HCT116 (cell line): ENCODE results near the gene CNTF. TPM values are rescaled to one million over a fixed set of nuclear protein-coding genes. Genes with fewer than 3 reads are reported as not detected.

ENCODE experiments used
- ATAC-seq: fragments of 200-7000 bp; cut with Tn5 transposase; 2 replicates; pipeline ENCODE4 v1.9.1; 2020; ENCODE audit warnings: mild to moderate bottlenecking, moderate library complexity
- BruUV-seq: library from RNA; stranded (reverse); fragments of 400-500 nt; replicated peaks from 2 replicates; lab custom pipeline; 2021; lab: Mats Ljungman, UMichigan
- CTCF ChIA-PET: fragments of 300-600 bp; sonication (Branson Sonifier 250); formaldehyde crosslinking; loops from one replicate; lab custom pipeline; 2021; ENCODE audit warnings: antibody characterized with exemption; lab: Charles Lee
- POLR2A ChIA-PET: fragments of 300-600, 350-600 bp; sonication (Branson Sonifier 250); formaldehyde crosslinking; loops from one replicate; lab custom pipeline; 2021; ENCODE audit warnings: antibody characterized with exemption; lab: Charles Lee
- RAD21 ChIA-PET, 2 experiments: fragments of 300-600 bp; sonication (Branson Sonifier 250); formaldehyde crosslinking; loops; one replicate each; lab custom pipeline; 2023; ENCODE audit warnings: low total read pairs in 2 of 2; ENCODE audit not compliant: uncharacterized antibody in 2 of 2, unreplicated experiment in 2 of 2, low non-redundant PET in 1 of 2; lab: Charles Lee
- DNase-seq: peaks from one replicate; pipeline ENCODE4 v3.0.0-alpha.2; 2010; ENCODE audit warnings: low read depth, low spot score
- H2AFZ ChIP-seq: fragments of 200-600 bp; shearing (Covaris generic), sonication (generic); 2 replicates; pipeline ENCODE4 v1.6.1; 2017; ENCODE audit warnings: low read depth, mixed run types, mixed read lengths, antibody characterized with exemption, low read length; ENCODE audit not compliant: poor library complexity, severe bottlenecking
- H3K27ac ChIP-seq: 2 replicates; pipeline ENCODE4 v1.5.1; 2012; ENCODE audit warnings: low read depth, low read length
- H3K27me3 ChIP-seq: fragments of 200-600 bp; sonication (generic); 2 replicates; pipeline ENCODE4 v1.6.1; 2016; ENCODE audit warnings: mixed run types, low read length, mixed read lengths; ENCODE audit not compliant: insufficient read depth
- H3K36me3 ChIP-seq, 2 experiments: fragments of 200-500 bp in 1 of 2; fragments of 200-600 bp in 1 of 2; sonication (Bioruptor generic) in 1 of 2; sonication (generic) in 1 of 2; 2 replicates each; pipeline versions ENCODE4 v1.5.1 to v1.6.1; 2014 to 2016; ENCODE audit warnings: low read length in 2 of 2, inconsistent platforms in 1 of 2, mixed read lengths in 1 of 2, mixed run types in 1 of 2; ENCODE audit not compliant: insufficient read depth in 2 of 2, control insufficient read depth in 1 of 2
- H3K4me1 ChIP-seq, 2 experiments: fragments of 200-600 bp in 1 of 2; sonication (generic) in 1 of 2; 2 replicates each; pipeline versions ENCODE4 v1.5.1 to v1.6.1; 2012 to 2017; ENCODE audit warnings: low read length in 2 of 2, inconsistent platforms in 1 of 2, mild to moderate bottlenecking in 1 of 2, mixed read lengths in 1 of 2, mixed run types in 1 of 2, moderate library complexity in 1 of 2; ENCODE audit not compliant: insufficient read depth in 2 of 2, control insufficient read depth in 1 of 2
- H3K4me2 ChIP-seq: fragments of 200-600 bp; sonication (generic); 2 replicates; pipeline ENCODE4 v1.6.1; 2017; ENCODE audit warnings: mixed run types, low read length, mixed read lengths
- H3K4me3 ChIP-seq, 2 experiments: fragments of 200-600 bp in 1 of 2; sonication (generic) in 1 of 2; replicated peaks in 1 of 2; 2 replicates each; pipeline ENCODE4 v1.5.1; 2011 to 2016; ENCODE audit warnings: low read length in 2 of 2, control low read depth in 1 of 2, low read depth in 1 of 2, mild to moderate bottlenecking in 1 of 2, mixed read lengths in 1 of 2, mixed run types in 1 of 2
- H3K79me2 ChIP-seq: fragments of 200-600 bp; sonication (generic); 2 replicates; pipeline ENCODE4 v1.6.1; 2017; ENCODE audit warnings: mild to moderate bottlenecking, mixed run types, low read length, moderate library complexity, mixed read lengths; ENCODE audit not compliant: insufficient read depth
- H3K9ac ChIP-seq: fragments of 200-600 bp; sonication (generic); 2 replicates; pipeline ENCODE4 v1.6.1; 2016; ENCODE audit warnings: low read length, mixed read lengths
- H3K9me2 ChIP-seq: fragments of 200-600 bp; sonication (generic), shearing (Covaris generic); 2 replicates; pipeline ENCODE4 v1.6.1; 2017; ENCODE audit warnings: mixed run types, mild to moderate bottlenecking, moderate library complexity; ENCODE audit not compliant: insufficient read depth
- H3K9me3 ChIP-seq, 2 experiments: fragments of 200-500 bp in 1 of 2; fragments of 200-600 bp in 1 of 2; sonication (Bioruptor generic) in 1 of 2; sonication (generic) in 1 of 2; 2 replicates each; pipeline ENCODE4 v1.6.1; 2014 to 2017; ENCODE audit warnings: low read length in 2 of 2, mixed read lengths in 2 of 2, inconsistent platforms in 1 of 2, low read depth in 1 of 2, mild to moderate bottlenecking in 1 of 2, mixed run types in 1 of 2, moderate library complexity in 1 of 2; ENCODE audit not compliant: control insufficient read depth in 1 of 2, insufficient read depth in 1 of 2
- H4K20me1 ChIP-seq: fragments of 200-600 bp; sonication (generic), shearing (Covaris generic); 2 replicates; pipeline ENCODE4 v1.6.1; 2017; ENCODE audit warnings: mixed run types, mild to moderate bottlenecking, moderate library complexity; ENCODE audit not compliant: insufficient read depth
- ATF3 ChIP-seq: IDR thresholded peaks from 2 replicates; pipeline ENCODE4 v1.6.1; 2012
- CBX3 ChIP-seq: IDR thresholded peaks from 2 replicates; pipeline ENCODE4 v1.6.1; 2012; ENCODE audit warnings: low read depth
- CEBPB ChIP-seq: IDR thresholded peaks from 2 replicates; pipeline ENCODE4 v1.6.1; 2012; ENCODE audit warnings: low read depth
- CTCF ChIP-seq, 3 experiments: fragments of 200-600 bp in 1 of 3; sonication (generic) in 1 of 3; IDR thresholded peaks in 2 of 3; conservative IDR thresholded peaks in 1 of 3; 2 replicates each; pipeline ENCODE4 v1.5.1; 2012 to 2017; ENCODE audit warnings: low read depth in 2 of 3, low read length in 2 of 3, antibody characterized with exemption in 1 of 3, borderline replicate concordance in 1 of 3, control low read depth in 1 of 3, mild to moderate bottlenecking in 1 of 3, mixed read lengths in 1 of 3, mixed run types in 1 of 3, moderate library complexity in 1 of 3; ENCODE audit not compliant: insufficient read depth in 1 of 3
- EZH2 ChIP-seq: fragments of 200-600 bp; sonication (generic); IDR thresholded peaks from 2 replicates; pipeline ENCODE4 v1.6.1; 2017; ENCODE audit warnings: antibody characterized with exemption, mixed run types
- EZH2phosphoT487 ChIP-seq: fragments of 200-600 bp; IDR thresholded peaks from 2 replicates; pipeline ENCODE4 v1.6.1; 2018; ENCODE audit warnings: antibody characterized with exemption, borderline replicate concordance
- FOSL1 ChIP-seq: IDR thresholded peaks from 2 replicates; pipeline ENCODE4 v1.6.1; 2012; ENCODE audit warnings: low read depth
- JUND ChIP-seq: IDR thresholded peaks from 2 replicates; pipeline ENCODE4 v1.6.1; 2012
- POLR2AphosphoS5 ChIP-seq: IDR thresholded peaks from 2 replicates; pipeline ENCODE4 v1.6.1; 2011; ENCODE audit warnings: mild to moderate bottlenecking, low read depth, low read length, moderate library complexity
- RAD21 ChIP-seq: IDR thresholded peaks from 2 replicates; pipeline ENCODE4 v1.6.1; 2012; ENCODE audit warnings: low read depth, mild to moderate bottlenecking
- REST ChIP-seq: IDR thresholded peaks from 2 replicates; pipeline ENCODE4 v1.6.1; 2012; ENCODE audit warnings: low read depth
- SIN3A ChIP-seq: IDR thresholded peaks from 2 replicates; pipeline ENCODE4 v1.6.1; 2012; ENCODE audit warnings: low read depth
- SP1 ChIP-seq: IDR thresholded peaks from 2 replicates; pipeline ENCODE4 v1.6.1; 2012; ENCODE audit warnings: low read depth
- TCF7L2 ChIP-seq: IDR thresholded peaks from 2 replicates; pipeline ENCODE4 v1.7.0; 2011; ENCODE audit warnings: borderline replicate concordance, inconsistent platforms; ENCODE audit not compliant: insufficient read depth, insufficient read length; ENCODE audit errors: extremely low read depth
- ZBTB33 ChIP-seq: IDR thresholded peaks from 2 replicates; pipeline ENCODE4 v1.6.1; 2011; ENCODE audit warnings: mild to moderate bottlenecking, low read length, moderate library complexity; ENCODE audit not compliant: insufficient replicate concordance; ENCODE audit errors: extremely low read depth
- ZFX ChIP-seq: fragments of 450-650 bp; IDR thresholded peaks from 2 replicates; pipeline ENCODE4 v1.6.1; 2017
- intact Hi-C: fragments of 100-400 bp; cut with micrococcal nuclease; formaldehyde crosslinking; loops from 2 replicates; pipeline ENCODE4 v1.10.0; 2022
- total RNA-seq: library from RNA; stranded (reverse); gene quantifications from one replicate; pipeline ENCODE4 v1.2.1, GENCODE V29; 2021; ENCODE audit not compliant: unreplicated experiment

CNTF gene
- total RNA-seq, 1 experiment from 2014 or later, result 2.3 TPM

- no TSS peak for BruUV-seq
- H3K4me1 ChIP-seq, result peaks cover 21 to 37% of the 10 kb centered on the region in 2 experiments
- H4K20me1 ChIP-seq, result peaks cover 4% of the 10 kb centered on the region; the same call in 1 of the 2 replicates
- no peaks in the 10 kb centered on the region for H3K9me3 ChIP-seq
- intact Hi-C loops, result loop anchor here (2.0 to 5.0 kb wide), 7 partner anchors 98 to 910 kb away; partner anchors contain the start of genes FAM111A, MED19, TMX2 and ZDHHC5
- H2AFZ ChIP-seq, result no peak overlapping the region
- POLR2A ChIA-PET, result interaction anchor here (0.8 kb wide), 1 partner anchor 799 kb away, joined by 3 read pairs; no protein-coding TSS in a partner anchor
- CTCF ChIA-PET, result interaction anchor here (0.8 to 3.2 kb wide), 6 partner anchors 9 to 582 kb away, joined by 3 to 21 read pairs (median 4); no protein-coding TSS in a partner anchor
- H3K27ac ChIP-seq, result peak overlapping the region; percentile 95
- H3K4me2 ChIP-seq, result peak overlapping the region; percentile 77
- TF ChIP-seq RAD21, result peak; percentile 63
- no peak for TF ChIP-seq SIN3A
- no peak for TF ChIP-seq FOSL1
- TF ChIP-seq SP1, result 0 out of 2 replicates have a peak, but pooled peaks have one; percentile 4
- no peak for TF ChIP-seq CEBPB
- no peak for TF ChIP-seq POLR2AphosphoS5
- TF ChIP-seq CTCF (IDR thresholded peaks at IDR 0.05 in 2 of 3, conservative IDR thresholded peaks at IDR 0.05 in 1 of 3; ENCODE audit: borderline replicate concordance in 1 of 3, insufficient read depth in 1 of 3, low read depth in 2 of 3, low read length in 2 of 3), result peak; percentile 20 to 60 (median 50); a peak in 4 of 6 replicates
- no peak for TF ChIP-seq TCF7L2
- TF ChIP-seq CBX3, result no peak
- TF ChIP-seq ZBTB33, result no peak
- no peak for TF ChIP-seq JUND
- TF ChIP-seq ATF3, result no peak
- TF ChIP-seq EZH2, result no peak
- no peak for TF ChIP-seq EZH2phosphoT487
- no peak for TF ChIP-seq ZFX
- TF ChIP-seq REST, result no peak
- H3K27me3 ChIP-seq, result no peaks in the 10 kb centered on the region
- H3K9ac ChIP-seq, result peak overlapping the region; percentile 95
- DNase-seq, result no peak
- H3K4me3 ChIP-seq, result peak overlapping the region; percentile 68 to 88
- H3K9me2 ChIP-seq, result no peaks in the 10 kb centered on the region
- RAD21 ChIA-PET, result interaction anchor here (0.6 to 0.7 kb wide), 3 partner anchors 53 to 367 kb away, joined by 3 read pairs; no protein-coding TSS in a partner anchor
- no peaks in the 10 kb centered on the region for H3K36me3 ChIP-seq
- H3K79me2 ChIP-seq, result peaks cover 38% of the 10 kb centered on the region
- no peak for ATAC-seq
Observed at GRCh38 chr11:58576887-58577471, 45.5 kb upstream of the CNTF start.
